GM23248 (cell line): Measurements from ENCODE around the gene RENBP. TPM values are rescaled to one million over a fixed set of nuclear protein-coding genes. Genes with fewer than 3 reads are reported as not detected.

ENCODE experiments used
- DNase-seq: peaks from one replicate; pipeline ENCODE4 v3.0.0-alpha.2; 2015
- H2AFZ ChIP-seq: fragments of 200-600 bp; sonication (generic); 2 replicates; pipeline ENCODE4 v1.6.1; 2016; ENCODE audit warnings: antibody characterized with exemption
- H3F3A ChIP-seq: fragments of 200-600 bp; sonication (generic); 2 replicates; pipeline ENCODE4 v1.6.1; 2016; ENCODE audit warnings: mild to moderate bottlenecking, antibody characterized with exemption, mixed run types; ENCODE audit not compliant: insufficient read depth
- H3K27ac ChIP-seq: fragments of 200-600 bp; sonication (generic); 2 replicates; pipeline ENCODE4 v1.5.1; 2016; ENCODE audit warnings: mild to moderate bottlenecking
- H3K27me3 ChIP-seq: fragments of 200-600 bp; sonication (generic); replicated peaks from 2 replicates; pipeline ENCODE4 v1.6.1; 2016; ENCODE audit warnings: mild to moderate bottlenecking; ENCODE audit not compliant: insufficient read depth
- H3K36me3 ChIP-seq: fragments of 200-600 bp; sonication (generic); 2 replicates; pipeline ENCODE4 v1.6.1; 2016; ENCODE audit warnings: low read depth, mild to moderate bottlenecking
- H3K4me1 ChIP-seq: fragments of 200-600 bp; sonication (generic); 2 replicates; pipeline ENCODE4 v1.6.1; 2016; ENCODE audit warnings: mild to moderate bottlenecking; ENCODE audit not compliant: insufficient read depth
- H3K4me2 ChIP-seq: fragments of 200-600 bp; sonication (generic); one replicate; pipeline ENCODE4 v1.6.1; 2016; ENCODE audit warnings: mild to moderate bottlenecking; ENCODE audit not compliant: unreplicated experiment
- H3K4me3 ChIP-seq: fragments of 200-600 bp; sonication (generic); 2 replicates; pipeline ENCODE4 v1.5.1; 2016; ENCODE audit warnings: mild to moderate bottlenecking
- H3K79me2 ChIP-seq: fragments of 200-600 bp; sonication (generic); 2 replicates; pipeline ENCODE4 v1.6.1; 2016; ENCODE audit warnings: mild to moderate bottlenecking; ENCODE audit not compliant: insufficient read depth
- H3K9ac ChIP-seq: fragments of 200-600 bp; sonication (generic); 2 replicates; pipeline ENCODE4 v1.6.1; 2016; ENCODE audit warnings: mild to moderate bottlenecking
- H3K9me2 ChIP-seq: fragments of 200-600 bp; sonication (generic); 2 replicates; pipeline ENCODE4 v1.6.1; 2016; ENCODE audit warnings: mixed run types, mild to moderate bottlenecking, moderate library complexity; ENCODE audit not compliant: insufficient read depth
- H3K9me3 ChIP-seq: fragments of 200-600 bp; sonication (generic); one replicate; pipeline ENCODE4 v1.6.1; 2017; ENCODE audit warnings: low read depth
- H4K20me1 ChIP-seq: fragments of 200-600 bp; sonication (generic); 2 replicates; pipeline ENCODE4 v1.6.0; 2016; ENCODE audit not compliant: insufficient read depth
- EZH2 ChIP-seq: fragments of 200-600 bp; sonication (generic); IDR thresholded peaks from 2 replicates; pipeline ENCODE4 v1.6.1; 2018; ENCODE audit warnings: antibody characterized with exemption, mild to moderate bottlenecking; ENCODE audit not compliant: insufficient read depth, poor library complexity, severe bottlenecking
- EZH2phosphoT487 ChIP-seq: fragments of 200-600 bp; sonication (generic); IDR thresholded peaks from 2 replicates; pipeline ENCODE4 v1.6.1; 2018; ENCODE audit warnings: antibody characterized with exemption, moderate library complexity, mild to moderate bottlenecking, low read depth; ENCODE audit not compliant: insufficient read depth
- WGBS, 2 experiments: methylation state at CpG; one replicate each; pipeline ENCODE4 v1.1.6; 2015 to 2017; ENCODE audit warnings: low lambda C conversion rate in 2 of 2, low coverage in 1 of 2; ENCODE audit errors: missing lambda C conversion rate in 2 of 2; 5-methylcytosine and 5-hydroxymethylcytosine counted together
- in situ Hi-C: fragments of 300-500 bp; cut with MboI; formaldehyde crosslinking; loops from 2 replicates; pipeline ENCODE4 v1.15.0; 2020
- polyA plus RNA-seq: library from polyadenylated mRNA; unstranded; fragments of >200 nt; fragmentation: Nextera tagmentation; extraction: Ambion mirVana; gene quantifications from 2 replicates; pipeline ENCODE4 v1.2.1, GENCODE V29; 2016
- total RNA-seq: library from RNA; depleted of rRNA; stranded (reverse); fragments of >200 nt; shearing (Covaris generic); gene quantifications from 2 replicates; pipeline ENCODE4 v1.2.3, GENCODE V29; 2014

The RENBP gene
- total and polyA plus RNA-seq, 2 experiments from 2014 or later: 0.11 TPM; not detected in 1

DNA sequence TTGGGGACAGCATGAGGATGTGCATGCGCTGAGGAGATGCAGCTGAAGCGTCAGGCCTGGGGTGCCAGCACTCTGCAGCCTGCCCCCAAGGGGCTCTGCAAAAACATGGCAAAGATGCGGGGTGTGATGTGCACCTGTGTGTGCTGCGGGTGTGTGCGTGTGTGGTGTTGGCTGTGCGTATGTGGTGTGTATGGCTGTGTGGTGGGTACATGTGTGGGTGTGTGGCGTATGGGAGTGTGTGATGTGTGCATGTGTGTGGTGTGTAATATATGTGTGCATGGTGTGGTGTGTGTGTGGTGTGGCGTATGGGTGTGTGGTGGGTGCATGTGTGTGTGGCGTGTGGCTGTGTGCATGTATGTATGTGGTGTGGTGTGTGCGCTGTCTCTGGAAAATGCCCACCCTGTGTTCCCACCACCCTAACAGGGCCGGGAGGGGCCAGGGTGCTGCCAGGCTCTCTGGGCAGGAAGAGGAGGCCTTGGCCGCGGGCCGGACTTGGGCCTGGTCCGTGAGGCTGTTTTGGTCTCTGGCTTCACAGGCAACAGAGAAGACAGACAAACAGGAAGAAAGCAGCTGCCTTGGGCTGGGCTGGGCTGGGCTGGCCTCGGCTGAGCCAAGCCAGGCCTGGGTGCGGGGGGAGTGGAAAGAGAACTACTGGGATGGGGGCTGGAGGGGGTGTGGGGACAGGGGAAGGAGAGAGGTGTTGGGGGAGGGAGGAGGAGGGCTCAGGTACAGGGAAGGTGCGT lies 41.0 kb downstream of the RENBP start:
- no peaks in the 10 kb centered on the region for H3K36me3 ChIP-seq
- H3K9ac ChIP-seq: no peak overlapping the region
- no peak for DNase-seq
- H3K4me1 ChIP-seq: 0 out of 2 replicates have a peak, but pooled peaks cover 3% of the 10 kb centered on the region
- H3K79me2 ChIP-seq: no peaks in the 10 kb centered on the region
- no peak overlapping the region for H2AFZ ChIP-seq
- H4K20me1 ChIP-seq: no peaks in the 10 kb centered on the region
- no peak overlapping the region for H3K27ac ChIP-seq
- H3K9me3 ChIP-seq: no peaks in the 10 kb centered on the region
- no peak overlapping the region for H3K4me2 ChIP-seq
- TF ChIP-seq EZH2 (no peak), EZH2phosphoT487 (no peak)
- H3K9me2 ChIP-seq: no peaks in the 10 kb centered on the region
- WGBS, 2 experiments: 48 to 71% methylated on average over 11 to 18 of the region's 18 CpGs
- H3K4me3 ChIP-seq: no peak overlapping the region
- in situ Hi-C loops: no loop called here
- no peaks in the 10 kb centered on the region for H3F3A ChIP-seq
- H3K27me3 ChIP-seq: no peaks in the 10 kb centered on the region

DNA sequence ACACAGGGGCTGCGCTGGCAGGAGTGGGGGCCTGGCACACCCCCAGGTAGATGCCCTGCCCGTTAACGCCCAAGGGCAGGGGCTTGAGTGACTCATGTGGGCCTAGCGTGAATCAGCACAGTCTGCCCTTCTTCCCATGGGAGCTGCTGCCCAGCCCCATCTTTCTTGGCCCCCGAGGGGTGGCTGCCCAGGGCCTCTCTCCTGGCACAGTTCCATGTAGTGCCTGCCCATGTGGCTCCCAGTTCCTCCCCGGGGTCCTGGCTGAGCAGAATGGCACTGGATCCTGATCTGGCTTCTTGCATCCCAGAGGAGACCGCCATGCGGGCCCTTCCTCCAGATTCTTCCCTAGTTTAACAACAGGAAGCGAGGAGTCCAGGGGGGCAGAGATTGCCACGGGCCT lies 42.1 kb downstream of the RENBP start:
- no peaks in the 10 kb centered on the region for H3F3A ChIP-seq
- TF ChIP-seq EZH2: no peak
- no peak for TF ChIP-seq EZH2phosphoT487
- 87 to 98% methylated on average over 8 to 10 of the region's 10 CpGs for WGBS, 2 experiments
- no peak for DNase-seq
- no peak overlapping the region for H3K9ac ChIP-seq
- no peak overlapping the region for H2AFZ ChIP-seq
- no peak overlapping the region for H3K4me2 ChIP-seq
- no peaks in the 10 kb centered on the region for H3K79me2 ChIP-seq
- H3K27ac ChIP-seq: no peak overlapping the region
- in situ Hi-C loops: no loop called here
- H3K27me3 ChIP-seq: no peaks in the 10 kb centered on the region
- no peaks in the 10 kb centered on the region for H3K9me2 ChIP-seq
- no peak overlapping the region for H3K4me3 ChIP-seq
- 0 out of 2 replicates have a peak, but pooled peaks cover 3% of the 10 kb centered on the region for H3K4me1 ChIP-seq
- no peaks in the 10 kb centered on the region for H3K36me3 ChIP-seq
- H3K9me3 ChIP-seq: no peaks in the 10 kb centered on the region
- no peaks in the 10 kb centered on the region for H4K20me1 ChIP-seq

DNA sequence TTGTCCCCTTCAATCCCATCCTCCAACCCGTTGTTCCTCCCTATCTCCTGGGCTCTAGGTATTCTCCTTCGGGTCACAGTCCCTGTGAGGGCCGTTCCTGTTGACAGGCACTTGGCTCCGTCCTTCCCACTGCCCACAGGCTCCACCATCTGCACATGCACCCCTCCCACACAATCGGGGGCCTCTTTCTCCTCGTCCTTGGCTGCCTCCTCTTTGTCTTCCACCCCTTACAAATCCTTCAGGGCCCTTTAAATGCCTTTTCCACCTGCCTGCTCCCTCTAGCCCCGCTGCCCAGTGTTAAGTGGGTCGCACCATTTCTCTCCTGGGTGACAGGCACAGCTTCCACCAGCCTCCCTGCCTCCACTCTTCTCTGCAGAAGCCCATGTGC lies 42.7 kb downstream of the RENBP start:
- TF ChIP-seq EZH2phosphoT487 (no peak), EZH2 (no peak)
- WGBS, 2 experiments: 84 to 98% methylated on average over 6 to 8 of the region's 8 CpGs
- H3K27ac ChIP-seq: no peak overlapping the region

DNA sequence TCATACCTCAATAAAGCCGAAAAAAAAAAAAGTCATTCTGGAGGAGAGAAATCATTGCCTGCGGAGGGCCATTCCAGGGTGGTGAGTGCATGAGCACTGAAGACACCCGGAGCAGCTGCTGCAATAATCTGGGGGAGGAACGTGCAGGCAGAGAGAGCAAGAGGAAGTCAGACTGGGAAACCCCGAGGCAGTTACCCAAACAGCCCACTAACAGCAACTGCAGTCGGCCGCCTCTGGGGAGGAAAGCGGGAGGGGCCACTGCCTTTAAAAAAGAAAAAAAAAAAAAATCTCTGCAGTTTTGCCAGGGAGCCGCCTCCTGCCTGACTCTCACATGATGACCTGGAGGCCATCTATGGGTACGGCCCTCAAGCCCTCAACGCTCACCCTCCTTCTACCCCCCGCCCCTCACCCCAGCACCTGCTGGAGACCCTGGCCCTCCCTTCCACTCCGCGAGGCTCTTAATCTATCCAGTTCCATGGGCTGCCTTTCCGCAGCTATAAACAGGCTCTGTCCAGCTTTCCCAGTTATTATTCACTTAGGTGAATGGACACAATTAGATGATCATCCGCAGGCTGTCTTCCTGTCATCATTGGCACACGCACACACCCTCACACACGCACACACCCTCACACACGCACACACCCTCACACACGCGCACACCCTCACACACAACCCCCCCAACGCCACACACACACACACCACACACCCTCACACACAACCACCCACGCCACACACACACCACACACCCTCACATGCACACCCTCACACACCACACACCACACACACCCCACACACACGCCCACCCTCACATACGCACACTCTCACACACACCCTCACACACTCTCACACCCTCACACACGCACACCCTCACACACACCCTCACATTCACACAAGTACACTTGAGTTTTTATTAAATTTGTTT lies 43.4 kb downstream of the RENBP start:
- no peak overlapping the region for H3K27ac ChIP-seq
- in situ Hi-C loops: no loop called here
- WGBS, 2 experiments: 15 to 17% methylated on average over 11 to 26 of the region's 26 CpGs

More for the DNA sequence above, 42.7 kb downstream of the RENBP start:
- H3K79me2 ChIP-seq: no peaks in the 10 kb centered on the region
- no peak overlapping the region for H3K4me2 ChIP-seq
- H2AFZ ChIP-seq: no peak overlapping the region
- H3K9ac ChIP-seq: no peak overlapping the region
- no peak for DNase-seq
- H3K27me3 ChIP-seq: no peaks in the 10 kb centered on the region
- no peaks in the 10 kb centered on the region for H3K9me2 ChIP-seq
- H3K4me1 ChIP-seq: 0 out of 2 replicates have a peak, but pooled peaks cover 3% of the 10 kb centered on the region
- no peaks in the 10 kb centered on the region for H3F3A ChIP-seq
- in situ Hi-C loops: no loop called here
- no peaks in the 10 kb centered on the region for H3K9me3 ChIP-seq
- H4K20me1 ChIP-seq: no peaks in the 10 kb centered on the region
- no peaks in the 10 kb centered on the region for H3K36me3 ChIP-seq
- no peak overlapping the region for H3K4me3 ChIP-seq

More for the DNA sequence above, 43.4 kb downstream of the RENBP start:
- Histone ChIP-seq H3F3A (no peaks in the 10 kb centered on the region), H2AFZ (no peak overlapping the region), H3K27me3 (no peaks in the 10 kb centered on the region), H3K4me1 (0 out of 2 replicates have a peak, but pooled peaks cover 3% of the 10 kb centered on the region), H3K9me3 (no peaks in the 10 kb centered on the region), H4K20me1 (no peaks in the 10 kb centered on the region), H3K9me2 (no peaks in the 10 kb centered on the region), H3K79me2 (no peaks in the 10 kb centered on the region), H3K4me3 (peak overlapping the region; percentile 40; the same call in 1 of the 2 replicates), H3K9ac (peak overlapping the region; percentile 25; the same call in 1 of the 2 replicates), H3K4me2 (peak overlapping the region; percentile 28), H3K36me3 (no peaks in the 10 kb centered on the region)
- DNase-seq: peak; percentile 89
- TF ChIP-seq EZH2phosphoT487: no peak
- no peak for TF ChIP-seq EZH2
